ENCODE measurements around the gene IFNA7. TPM values are rescaled to one million over a fixed set of nuclear protein-coding genes. Genes with fewer than 3 reads are reported as not detected.
"Not testable (repeated sequence)": the region's sequence is repeated elsewhere in the genome, so short reads cannot be mapped to it uniquely, and the experiment has no call there.

IFNA7 gene
- total and polyA plus RNA-seq, 2 donors (not counting 1 experiment from before 2014, with no cell fraction given): not detected

DNA sequence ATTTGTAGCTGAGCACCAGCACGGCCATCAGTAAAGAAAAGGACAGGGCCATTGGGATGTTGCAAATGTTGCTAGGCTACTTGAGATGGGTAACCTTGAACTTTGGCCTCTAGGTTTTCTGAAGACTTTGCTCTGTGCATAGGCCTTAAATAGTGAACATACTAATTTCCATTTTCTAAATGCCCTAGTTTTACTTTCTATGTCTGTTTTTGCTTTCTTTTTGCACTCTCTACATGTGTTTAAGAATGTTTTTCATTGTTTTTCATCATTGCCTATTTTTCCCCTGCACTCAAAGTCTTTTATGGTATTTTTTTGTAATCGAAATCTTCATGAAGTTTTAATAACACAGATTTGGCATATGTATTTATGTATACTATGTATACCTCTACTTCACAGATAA, 26.1 kb upstream of the IFNA7 start, which contains the start of gene IFNA17:
IFNA17 (minus strand) TSS at position 101 of the 400 bp plus-strand sequence; CDS start at position 52, 49 bp downstream.
- Histone ChIP-seq H3K4me3 (replicated peaks in 1 of 4; ENCODE audit: control extremely low read depth in 1 of 4, insufficient read depth in 1 of 4, low read depth in 3 of 4, low read length in 4 of 4) (no peak within 1 kb of the TSS), H3K27me3 (ENCODE audit: control insufficient read depth, insufficient read depth, low read length) (no peaks in the 10 kb centered on the region), H3K36me3 (ENCODE audit: control insufficient read depth, insufficient read depth, low read length) (no peaks in the 10 kb centered on the region), H3K4me2 (ENCODE audit: extremely low read depth, insufficient read depth, low read length) (no peak within 1 kb of the TSS), H3K79me2 (ENCODE audit: control insufficient read depth, insufficient read depth, low read length) (no peaks in the 10 kb centered on the region), H3K9ac (ENCODE audit: insufficient read depth, low read length) (no peak within 1 kb of the TSS), H2AFZ (ENCODE audit: low read length) (no peak within 1 kb of the TSS), H4K20me1 (ENCODE audit: control insufficient read depth, extremely low read depth, insufficient read depth, low read length) (no peaks in the 10 kb centered on the region), H3K4me1 (ENCODE audit: control insufficient read depth, extremely low read depth, insufficient read depth, low read length) (no peaks in the 10 kb centered on the region), H3K27ac (ENCODE audit: insufficient read depth, low read length) (no peak within 1 kb of the TSS), H3K9me3 (ENCODE audit: control insufficient read depth, insufficient read depth, low read depth, low read length) (no peaks in the 10 kb centered on the region)
- DNase-seq (ENCODE audit: low read depth in 2 of 2): no peak
- TF ChIP-seq EZH2 (IDR thresholded peaks at IDR 0.05; ENCODE audit: low read length, missing control alignments): no peak
- TF ChIP-seq, protein P1, sequence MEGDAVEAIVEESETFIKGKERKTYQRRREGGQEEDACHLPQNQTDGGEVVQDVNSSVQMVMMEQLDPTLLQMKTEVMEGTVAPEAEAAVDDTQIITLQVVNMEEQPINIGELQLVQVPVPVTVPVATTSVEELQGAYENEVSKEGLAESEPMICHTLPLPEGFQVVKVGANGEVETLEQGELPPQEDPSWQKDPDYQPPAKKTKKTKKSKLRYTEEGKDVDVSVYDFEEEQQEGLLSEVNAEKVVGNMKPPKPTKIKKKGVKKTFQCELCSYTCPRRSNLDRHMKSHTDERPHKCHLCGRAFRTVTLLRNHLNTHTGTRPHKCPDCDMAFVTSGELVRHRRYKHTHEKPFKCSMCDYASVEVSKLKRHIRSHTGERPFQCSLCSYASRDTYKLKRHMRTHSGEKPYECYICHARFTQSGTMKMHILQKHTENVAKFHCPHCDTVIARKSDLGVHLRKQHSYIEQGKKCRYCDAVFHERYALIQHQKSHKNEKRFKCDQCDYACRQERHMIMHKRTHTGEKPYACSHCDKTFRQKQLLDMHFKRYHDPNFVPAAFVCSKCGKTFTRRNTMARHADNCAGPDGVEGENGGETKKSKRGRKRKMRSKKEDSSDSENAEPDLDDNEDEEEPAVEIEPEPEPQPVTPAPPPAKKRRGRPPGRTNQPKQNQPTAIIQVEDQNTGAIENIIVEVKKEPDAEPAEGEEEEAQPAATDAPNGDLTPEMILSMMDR (conservative IDR thresholded peaks at IDR 0.05 in 1 of 2, IDR thresholded peaks at IDR 0.05 in 1 of 2; ENCODE audit: low read depth in 1 of 2, low read length in 2 of 2): no peak

DNA sequence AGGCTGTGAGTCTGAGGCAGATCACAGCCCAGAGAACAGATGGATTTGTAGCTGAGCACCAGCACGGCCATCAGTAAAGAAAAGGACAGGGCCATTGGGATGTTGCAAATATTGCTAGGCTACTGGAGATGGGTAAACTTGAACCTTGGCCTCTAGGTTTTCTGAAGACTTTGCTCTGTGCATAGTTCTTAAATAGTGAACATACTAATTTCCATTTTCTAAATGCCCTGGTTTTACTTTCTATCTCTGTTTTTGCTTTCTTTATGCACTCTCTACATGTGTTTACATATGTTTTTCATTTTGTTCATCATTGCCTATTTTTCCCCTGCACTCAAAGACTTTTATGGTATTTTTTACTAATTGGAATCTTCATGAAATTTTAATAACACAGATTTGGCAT, 15.2 kb upstream of the IFNA7 start, which contains the start of gene IFNA16:
IFNA16 (minus strand) TSS at position 101 of the 400 bp plus-strand sequence; CDS start at position 95, 6 bp downstream.
- not testable (repeated sequence) for H3K4me1 ChIP-seq (ENCODE audit: control insufficient read depth, extremely low read depth, insufficient read depth, low read length); H3K27me3 ChIP-seq (ENCODE audit: control insufficient read depth, insufficient read depth, low read length); H3K79me2 ChIP-seq (ENCODE audit: control insufficient read depth, insufficient read depth, low read length); H3K9me3 ChIP-seq (ENCODE audit: control insufficient read depth, insufficient read depth, low read depth, low read length); H3K27ac ChIP-seq (ENCODE audit: insufficient read depth, low read length); H2AFZ ChIP-seq (ENCODE audit: low read length); H4K20me1 ChIP-seq (ENCODE audit: control insufficient read depth, extremely low read depth, insufficient read depth, low read length); H3K9ac ChIP-seq (ENCODE audit: insufficient read depth, low read length); DNase-seq (ENCODE audit: low read depth in 2 of 2); H3K36me3 ChIP-seq (ENCODE audit: control insufficient read depth, insufficient read depth, low read length); H3K4me2 ChIP-seq (ENCODE audit: extremely low read depth, insufficient read depth, low read length); H3K4me3 ChIP-seq (replicated peaks in 1 of 4; ENCODE audit: control extremely low read depth in 1 of 4, insufficient read depth in 1 of 4, low read depth in 3 of 4, low read length in 4 of 4)

DNA sequence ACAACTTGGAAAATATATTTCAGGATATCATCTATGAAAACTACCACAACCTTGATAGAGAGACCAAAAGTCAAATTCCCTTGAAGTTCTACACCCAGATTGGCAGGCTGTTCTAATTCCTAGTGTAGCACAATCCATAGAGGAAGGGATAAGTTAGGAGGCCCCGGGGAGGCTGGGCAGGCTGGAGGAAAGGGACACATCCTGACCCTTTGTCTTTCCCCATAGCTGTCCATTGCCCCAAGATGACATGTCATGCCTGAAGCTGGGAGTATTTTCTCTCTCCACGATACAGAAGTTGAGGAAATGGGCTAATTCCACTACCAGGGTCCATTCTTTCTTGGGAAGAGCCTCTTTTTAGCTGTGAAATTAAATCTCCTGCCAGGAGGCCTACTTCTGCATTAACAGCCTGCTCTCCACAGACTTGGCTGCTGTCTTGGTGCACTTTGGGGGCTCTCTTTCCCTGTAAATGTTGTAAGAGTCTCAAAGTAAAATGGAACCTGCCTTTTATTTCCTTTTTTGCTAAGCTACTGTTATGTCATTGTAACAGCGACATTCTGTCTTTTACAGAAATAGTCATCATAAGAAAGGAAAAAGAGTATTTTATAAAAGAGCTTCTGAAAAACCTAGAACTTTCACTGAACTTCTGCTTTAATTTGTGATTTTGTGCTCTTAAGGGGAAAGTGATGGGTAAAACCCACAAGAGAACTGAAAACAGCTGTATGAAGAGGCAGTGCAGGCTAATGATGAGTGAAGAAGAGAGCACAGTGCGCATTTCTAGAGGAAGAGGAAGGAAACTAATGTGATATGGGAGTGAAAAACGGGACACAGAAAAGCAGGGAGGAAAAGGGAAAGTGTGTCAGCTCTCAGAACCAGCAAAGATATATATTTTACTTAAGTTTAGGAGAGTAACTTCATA, 11.7 kb upstream of the IFNA7 start:
- H3K9ac ChIP-seq (ENCODE audit: insufficient read depth, low read length); H3K4me2 ChIP-seq (ENCODE audit: extremely low read depth, insufficient read depth, low read length); H3K4me3 ChIP-seq (replicated peaks in 1 of 4; ENCODE audit: control extremely low read depth in 1 of 4, insufficient read depth in 1 of 4, low read depth in 3 of 4, low read length in 4 of 4); H2AFZ ChIP-seq (ENCODE audit: low read length); H3K27me3 ChIP-seq (ENCODE audit: control insufficient read depth, insufficient read depth, low read length); H4K20me1 ChIP-seq (ENCODE audit: control insufficient read depth, extremely low read depth, insufficient read depth, low read length); H3K4me1 ChIP-seq (ENCODE audit: control insufficient read depth, extremely low read depth, insufficient read depth, low read length); H3K27ac ChIP-seq (ENCODE audit: insufficient read depth, low read length); H3K79me2 ChIP-seq (ENCODE audit: control insufficient read depth, insufficient read depth, low read length); H3K36me3 ChIP-seq (ENCODE audit: control insufficient read depth, insufficient read depth, low read length); H3K9me3 ChIP-seq (ENCODE audit: control insufficient read depth, insufficient read depth, low read depth, low read length): not testable (repeated sequence)
- TF ChIP-seq, protein P1 (conservative IDR thresholded peaks at IDR 0.05 in 1 of 2, IDR thresholded peaks at IDR 0.05 in 1 of 2; ENCODE audit: low read depth in 1 of 2, low read length in 2 of 2): peak; percentile 46 to 57
- DNase-seq (ENCODE audit: low read depth in 2 of 2): peak in 1 of 2 donors; percentile 11

GRCh38 chr9:21212160-21212559, 10.2 kb upstream of the IFNA7 start:
- not testable (repeated sequence) for H3K4me2 ChIP-seq (ENCODE audit: extremely low read depth, insufficient read depth, low read length); H3K79me2 ChIP-seq (ENCODE audit: control insufficient read depth, insufficient read depth, low read length); H2AFZ ChIP-seq (ENCODE audit: low read length); H3K27me3 ChIP-seq (ENCODE audit: control insufficient read depth, insufficient read depth, low read length); H3K9ac ChIP-seq (ENCODE audit: insufficient read depth, low read length); H3K9me3 ChIP-seq (ENCODE audit: control insufficient read depth, insufficient read depth, low read depth, low read length); DNase-seq (ENCODE audit: low read depth in 2 of 2); H3K4me3 ChIP-seq (replicated peaks in 1 of 4; ENCODE audit: control extremely low read depth in 1 of 4, insufficient read depth in 1 of 4, low read depth in 3 of 4, low read length in 4 of 4); H3K4me1 ChIP-seq (ENCODE audit: control insufficient read depth, extremely low read depth, insufficient read depth, low read length); H3K27ac ChIP-seq (ENCODE audit: insufficient read depth, low read length); H4K20me1 ChIP-seq (ENCODE audit: control insufficient read depth, extremely low read depth, insufficient read depth, low read length); H3K36me3 ChIP-seq (ENCODE audit: control insufficient read depth, insufficient read depth, low read length)

DNA sequence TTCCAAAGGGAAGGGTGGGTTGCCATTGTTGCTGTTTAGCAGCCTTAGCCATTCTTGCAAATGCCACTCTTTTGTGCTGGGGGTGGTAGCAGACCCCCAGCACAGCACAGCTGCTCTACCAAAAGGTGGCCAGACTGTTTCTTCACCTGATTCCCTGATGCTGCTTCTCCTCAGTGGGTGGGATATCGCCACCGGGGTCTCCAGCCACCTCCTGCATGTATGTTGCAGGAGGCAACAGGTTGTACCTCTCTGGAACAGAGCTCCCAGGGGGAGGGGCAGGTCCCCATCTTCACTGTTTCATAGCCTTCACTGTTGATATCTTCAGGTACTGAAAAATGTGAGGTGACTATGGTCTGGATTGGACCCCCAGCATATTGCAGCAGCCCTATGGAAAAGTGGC, 8.8 kb upstream of the IFNA7 start:
- H3K79me2 ChIP-seq (ENCODE audit: control insufficient read depth, insufficient read depth, low read length); H4K20me1 ChIP-seq (ENCODE audit: control insufficient read depth, extremely low read depth, insufficient read depth, low read length); H3K36me3 ChIP-seq (ENCODE audit: control insufficient read depth, insufficient read depth, low read length); H3K4me2 ChIP-seq (ENCODE audit: extremely low read depth, insufficient read depth, low read length); H3K27ac ChIP-seq (ENCODE audit: insufficient read depth, low read length); H3K9ac ChIP-seq (ENCODE audit: insufficient read depth, low read length); DNase-seq (ENCODE audit: low read depth in 2 of 2); H3K4me3 ChIP-seq (replicated peaks in 1 of 4; ENCODE audit: control extremely low read depth in 1 of 4, insufficient read depth in 1 of 4, low read depth in 3 of 4, low read length in 4 of 4); H2AFZ ChIP-seq (ENCODE audit: low read length); H3K27me3 ChIP-seq (ENCODE audit: control insufficient read depth, insufficient read depth, low read length); H3K4me1 ChIP-seq (ENCODE audit: control insufficient read depth, extremely low read depth, insufficient read depth, low read length); H3K9me3 ChIP-seq (ENCODE audit: control insufficient read depth, insufficient read depth, low read depth, low read length): not testable (repeated sequence)
